ENCODE measurements around the gene ACP5.
"Not testable (repeated sequence)": the region's sequence is repeated elsewhere in the genome, so short reads cannot be mapped to it uniquely, and the experiment has no call there.

ACP5 gene

GRCh38 chr19:11577451-11578257 lies at the start of gene ACP5:
Gene ACP5, minus strand, starts transcription at chr19:11577645. Its CDS starts 328 bp downstream, at chr19:11577317.
- Mint-ChIP-seq H3K4me1 (peaks cover 13% of the 10 kb centered on the region), H3K27me3 (no peaks in the 10 kb centered on the region), H3K27ac (ENCODE audit: low read depth) (no peak within 1 kb of the TSS), H3K36me3 (ENCODE audit: insufficient read depth) (peaks cover 4% of the 10 kb centered on the region), H3K4me3 (peak within 1 kb of the TSS; percentile 80), H3K9me3 (no peaks in the 10 kb centered on the region)
- ATAC-seq (replicated peaks; ENCODE audit: extremely low read depth, poor library complexity, severe bottlenecking), result no peak
- no peak for DNase-seq (ENCODE audit: low spot score in 2 of 2)

GRCh38 chr19:11626252-11626651 lies 48.8 kb upstream of the ACP5 start:
- H3K4me3 Mint-ChIP-seq, result no peak overlapping the region
- no peak overlapping the region for H3K27ac Mint-ChIP-seq (ENCODE audit: low read depth)
- no peaks in the 10 kb centered on the region for H3K9me3 Mint-ChIP-seq
- H3K4me1 Mint-ChIP-seq, result peaks cover 5% of the 10 kb centered on the region
- ATAC-seq (replicated peaks; ENCODE audit: extremely low read depth, poor library complexity, severe bottlenecking) (no peak), DNase-seq (ENCODE audit: low spot score in 2 of 2) (no peak)
- peaks cover 2% of the 10 kb centered on the region for H3K36me3 Mint-ChIP-seq (ENCODE audit: insufficient read depth)
- peaks cover 21% of the 10 kb centered on the region for H3K27me3 Mint-ChIP-seq

DNA sequence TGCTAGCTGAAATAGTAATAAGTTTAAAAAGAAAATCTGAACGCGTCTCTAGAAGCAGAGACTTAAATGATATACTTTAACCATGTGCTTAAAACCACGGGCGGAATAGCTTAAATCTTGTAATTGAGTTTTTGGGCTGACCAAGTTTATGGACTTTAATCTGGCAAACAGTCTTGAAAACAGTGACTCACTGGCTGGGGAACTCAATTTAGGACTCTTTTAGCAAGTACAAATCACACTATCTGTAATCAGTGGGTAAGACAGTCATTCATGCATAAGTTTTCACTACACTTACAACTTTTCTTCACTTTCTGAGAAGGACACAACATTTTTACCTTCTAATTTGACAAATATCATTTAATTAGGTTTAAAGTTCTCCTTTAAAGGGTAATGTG lies 46.6 kb upstream of the ACP5 start:
- no peak for DNase-seq (ENCODE audit: low spot score in 2 of 2)
- Mint-ChIP-seq H3K9me3 (no peaks in the 10 kb centered on the region), H3K27me3 (peaks cover 21% of the 10 kb centered on the region), H3K4me1 (peaks cover 5% of the 10 kb centered on the region), H3K36me3 (ENCODE audit: insufficient read depth) (peaks cover 4% of the 10 kb centered on the region), H3K4me3 (no peak overlapping the region), H3K27ac (ENCODE audit: low read depth) (no peak overlapping the region)
- ATAC-seq (replicated peaks; ENCODE audit: extremely low read depth, poor library complexity, severe bottlenecking), result no peak

- not testable (repeated sequence) for H3K4me1 Mint-ChIP-seq; H3K4me3 Mint-ChIP-seq; ATAC-seq (replicated peaks; ENCODE audit: extremely low read depth, poor library complexity, severe bottlenecking); H3K9me3 Mint-ChIP-seq; H3K27ac Mint-ChIP-seq (ENCODE audit: low read depth); DNase-seq (ENCODE audit: low spot score in 2 of 2)
- peaks cover 21% of the 10 kb centered on the region for H3K27me3 Mint-ChIP-seq
- peaks cover 10% of the 10 kb centered on the region for H3K36me3 Mint-ChIP-seq (ENCODE audit: insufficient read depth)
Observed at GRCh38 chr19:11622401-11622800, 45.0 kb upstream of the ACP5 start.

DNA sequence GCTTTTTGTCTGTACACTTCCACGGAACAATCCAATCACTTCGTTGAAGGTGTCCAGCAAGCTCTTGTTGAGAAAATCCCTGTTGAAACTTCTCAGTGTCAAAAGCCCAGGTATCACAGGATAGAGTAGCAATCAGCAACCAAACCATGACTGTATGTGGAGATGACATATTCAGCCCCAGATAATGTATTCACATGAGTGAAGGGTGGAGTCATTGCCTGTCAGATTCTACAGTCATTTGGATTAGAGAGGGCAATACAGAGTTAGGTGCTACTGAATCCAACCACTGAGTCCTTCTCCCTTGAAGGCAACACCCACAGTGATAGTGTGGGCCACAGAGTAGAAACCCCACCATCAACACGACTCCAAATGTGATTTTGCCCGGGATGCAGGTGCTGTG lies 43.1 kb upstream of the ACP5 start:
- H3K27ac Mint-ChIP-seq (ENCODE audit: low read depth), result no peak overlapping the region
- H3K9me3 Mint-ChIP-seq, result peaks cover 6% of the 10 kb centered on the region
- H3K4me1 Mint-ChIP-seq, result peaks cover 5% of the 10 kb centered on the region
- no peak overlapping the region for H3K4me3 Mint-ChIP-seq
- H3K36me3 Mint-ChIP-seq (ENCODE audit: insufficient read depth), result peaks cover 25% of the 10 kb centered on the region
- H3K27me3 Mint-ChIP-seq, result peaks cover 8% of the 10 kb centered on the region
- ATAC-seq (replicated peaks; ENCODE audit: extremely low read depth, poor library complexity, severe bottlenecking), result no peak
- DNase-seq (ENCODE audit: low spot score in 2 of 2), result no peak

DNA sequence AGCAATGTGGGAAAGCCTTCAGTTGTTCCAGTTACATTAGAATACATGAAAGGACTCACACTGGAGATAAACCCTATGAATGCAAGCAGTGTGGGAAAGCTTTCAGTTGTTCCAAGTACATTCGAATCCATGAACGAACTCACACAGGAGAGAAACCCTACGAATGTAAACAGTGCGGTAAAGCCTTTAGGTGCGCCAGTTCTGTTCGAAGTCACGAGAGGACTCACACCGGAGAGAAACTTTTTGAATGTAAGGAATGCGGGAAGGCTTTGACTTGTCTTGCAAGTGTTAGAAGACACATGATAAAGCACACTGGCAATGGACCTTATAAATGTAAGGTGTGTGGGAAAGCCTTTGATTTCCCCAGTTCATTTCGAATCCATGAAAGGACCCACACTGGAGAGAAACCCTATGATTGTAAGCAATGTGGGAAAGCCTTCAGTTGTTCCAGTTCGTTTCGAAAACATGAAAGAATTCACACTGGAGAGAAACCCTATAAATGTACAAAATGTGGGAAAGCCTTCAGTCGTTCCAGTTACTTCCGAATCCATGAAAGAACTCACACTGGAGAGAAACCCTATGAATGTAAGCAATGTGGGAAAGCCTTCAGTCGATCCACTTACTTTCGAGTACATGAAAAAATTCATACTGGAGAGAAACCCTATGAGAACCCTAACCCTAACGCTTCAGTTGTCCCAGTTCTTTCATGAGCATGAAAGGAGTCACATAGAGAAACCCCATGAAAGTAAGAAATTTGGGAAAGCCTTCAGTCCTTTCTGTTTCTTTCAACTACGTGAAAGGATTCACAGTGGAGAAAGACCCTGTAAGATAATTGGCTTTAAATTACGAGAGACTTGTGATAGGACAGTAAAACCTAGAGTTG lies 40.0 kb upstream of the ACP5 start:
- peaks cover 31% of the 10 kb centered on the region for H3K36me3 Mint-ChIP-seq (ENCODE audit: insufficient read depth)
- no peak for ATAC-seq (replicated peaks; ENCODE audit: extremely low read depth, poor library complexity, severe bottlenecking)
- H3K4me1 Mint-ChIP-seq, result peaks cover 5% of the 10 kb centered on the region
- H3K4me3 Mint-ChIP-seq, result no peak overlapping the region
- no peak for DNase-seq (ENCODE audit: low spot score in 2 of 2)
- H3K9me3 Mint-ChIP-seq, result peaks cover 6% of the 10 kb centered on the region
- no peak overlapping the region for H3K27ac Mint-ChIP-seq (ENCODE audit: low read depth)
- no peaks in the 10 kb centered on the region for H3K27me3 Mint-ChIP-seq

- ATAC-seq (replicated peaks; ENCODE audit: extremely low read depth, poor library complexity, severe bottlenecking) (no peak), DNase-seq (ENCODE audit: low spot score in 2 of 2) (no peak)
- Mint-ChIP-seq H3K4me1 (peaks cover 5% of the 10 kb centered on the region), H3K4me3 (no peak overlapping the region), H3K27me3 (no peaks in the 10 kb centered on the region), H3K36me3 (ENCODE audit: insufficient read depth) (peaks cover 29% of the 10 kb centered on the region), H3K27ac (ENCODE audit: low read depth) (peak overlapping the region; percentile 77), H3K9me3 (peaks cover 6% of the 10 kb centered on the region)
Observed at GRCh38 chr19:11612816-11613511, 35.5 kb upstream of the ACP5 start.

- no peak for ATAC-seq (replicated peaks; ENCODE audit: extremely low read depth, poor library complexity, severe bottlenecking)
- no peak overlapping the region for H3K27ac Mint-ChIP-seq (ENCODE audit: low read depth)
- H3K4me3 Mint-ChIP-seq, result no peak overlapping the region
- H3K9me3 Mint-ChIP-seq, result peaks cover under 1% of the 10 kb centered on the region
- peaks cover 5% of the 10 kb centered on the region for H3K4me1 Mint-ChIP-seq
- H3K36me3 Mint-ChIP-seq (ENCODE audit: insufficient read depth), result peaks cover 23% of the 10 kb centered on the region
- H3K27me3 Mint-ChIP-seq, result no peaks in the 10 kb centered on the region
- DNase-seq (ENCODE audit: low spot score in 2 of 2), result no peak
Observed at GRCh38 chr19:11611730-11612129, 34.3 kb upstream of the ACP5 start.

DNA sequence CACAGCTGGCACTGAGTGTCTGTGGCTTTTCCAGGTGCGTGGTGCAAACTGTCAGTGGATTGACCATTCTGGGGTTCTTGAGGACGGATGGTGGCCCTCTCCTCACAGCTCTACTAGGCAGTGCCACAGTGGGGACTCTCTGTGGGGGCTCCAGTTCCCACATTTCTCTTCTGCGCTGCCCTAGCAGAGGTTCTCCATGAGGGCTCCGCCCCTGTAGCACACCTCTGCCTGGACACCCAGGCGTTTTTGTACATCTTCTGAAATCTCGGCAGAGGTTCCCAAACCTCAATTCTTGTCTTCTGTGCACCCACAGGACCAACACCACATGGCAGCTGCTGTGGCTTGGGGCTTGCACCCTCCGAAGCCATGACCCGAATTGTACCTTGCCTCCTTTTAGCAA lies 29.0 kb upstream of the ACP5 start:
- Mint-ChIP-seq H3K4me1 (peaks cover 11% of the 10 kb centered on the region), H3K9me3 (no peaks in the 10 kb centered on the region), H3K27ac (ENCODE audit: low read depth) (no peak overlapping the region), H3K36me3 (ENCODE audit: insufficient read depth) (peaks cover 6% of the 10 kb centered on the region), H3K4me3 (no peak overlapping the region), H3K27me3 (no peaks in the 10 kb centered on the region)
- ATAC-seq (replicated peaks; ENCODE audit: extremely low read depth, poor library complexity, severe bottlenecking) (no peak), DNase-seq (ENCODE audit: low spot score in 2 of 2) (no peak)

DNA sequence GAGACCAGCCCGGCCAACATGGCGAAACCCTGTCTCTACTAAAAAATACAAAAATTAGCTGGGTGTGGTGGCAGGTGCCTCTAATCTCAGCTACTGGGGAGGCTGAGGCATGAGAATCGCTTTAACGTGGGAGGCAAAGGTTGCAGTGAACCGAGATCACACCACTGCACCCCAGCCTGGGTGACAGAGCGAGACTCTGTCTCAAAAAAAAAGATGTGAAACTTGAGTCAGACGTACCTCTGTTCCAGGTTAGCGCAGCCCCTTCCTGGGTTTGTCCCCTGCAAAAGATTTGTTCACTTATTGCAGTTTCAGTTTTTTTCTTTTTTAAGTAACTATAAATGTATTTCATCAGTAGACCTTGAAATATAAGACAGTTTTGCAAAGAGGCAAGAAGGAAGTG lies 22.3 kb upstream of the ACP5 start:
- not testable (repeated sequence) for H3K4me3 Mint-ChIP-seq, H3K9me3 Mint-ChIP-seq
- H3K4me1 Mint-ChIP-seq, result peaks cover 24% of the 10 kb centered on the region

DNA sequence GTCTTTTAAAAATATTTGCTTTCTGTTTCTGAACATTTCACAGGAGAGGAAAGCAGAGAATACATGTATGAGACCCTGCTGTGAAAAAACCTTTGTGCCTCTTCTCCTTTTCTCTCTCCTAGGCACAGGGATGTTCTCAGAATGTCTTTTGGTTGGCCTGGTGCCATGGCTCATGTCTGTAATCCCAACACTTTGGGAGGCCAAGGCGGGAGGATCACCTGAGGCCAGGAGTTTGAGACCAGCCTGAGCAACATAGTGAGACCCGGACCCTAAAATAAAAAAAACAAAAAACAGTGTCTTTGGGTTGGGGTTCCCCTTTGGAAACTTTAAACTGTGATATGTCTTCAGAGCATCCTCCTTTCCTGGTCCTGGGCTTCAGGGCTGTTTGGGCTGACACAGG lies 21.3 kb upstream of the ACP5 start:
- ATAC-seq (replicated peaks; ENCODE audit: extremely low read depth, poor library complexity, severe bottlenecking), result no peak
- H3K27me3 Mint-ChIP-seq, result no peaks in the 10 kb centered on the region
- no peak for DNase-seq (ENCODE audit: low spot score in 2 of 2)
- H3K4me3 Mint-ChIP-seq, result peak overlapping the region; percentile 94
- no peaks in the 10 kb centered on the region for H3K9me3 Mint-ChIP-seq
- peaks cover 11% of the 10 kb centered on the region for H3K36me3 Mint-ChIP-seq (ENCODE audit: insufficient read depth)
- peaks cover 24% of the 10 kb centered on the region for H3K4me1 Mint-ChIP-seq
- peak overlapping the region; percentile 90 for H3K27ac Mint-ChIP-seq (ENCODE audit: low read depth)

More for the DNA sequence above, 22.3 kb upstream of the ACP5 start:
- Mint-ChIP-seq H3K27ac (ENCODE audit: low read depth) (peak overlapping the region; percentile 69), H3K36me3 (ENCODE audit: insufficient read depth) (peaks cover 12% of the 10 kb centered on the region)
- not testable (repeated sequence) for H3K27me3 Mint-ChIP-seq; DNase-seq (ENCODE audit: low spot score in 2 of 2); ATAC-seq (replicated peaks; ENCODE audit: extremely low read depth, poor library complexity, severe bottlenecking)

DNA sequence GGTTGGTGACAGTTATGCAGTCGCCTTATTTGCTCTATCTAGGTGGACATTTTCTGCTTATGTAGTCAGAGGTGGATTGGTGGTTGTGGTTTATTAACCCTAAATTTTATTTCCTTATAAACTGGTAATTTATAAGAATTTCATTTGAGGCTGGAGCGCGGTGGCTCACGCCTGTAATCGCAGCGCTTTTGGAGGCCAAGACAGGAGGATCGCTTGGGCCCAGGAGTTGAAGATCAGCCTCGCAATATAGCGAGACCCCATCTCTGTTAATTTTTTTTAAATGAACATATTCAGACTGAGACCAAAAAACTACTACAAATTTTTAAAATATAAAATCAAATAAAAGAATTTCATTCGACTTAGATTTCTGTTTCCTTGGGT lies 20.6 kb upstream of the ACP5 start:
- peak overlapping the region; percentile 90 for H3K27ac Mint-ChIP-seq (ENCODE audit: low read depth)

More for the DNA sequence above, 20.6 kb upstream of the ACP5 start:
- Mint-ChIP-seq H3K36me3 (ENCODE audit: insufficient read depth) (peaks cover 9% of the 10 kb centered on the region), H3K9me3 (no peaks in the 10 kb centered on the region), H3K27me3 (no peaks in the 10 kb centered on the region), H3K4me3 (peak overlapping the region; percentile 94), H3K4me1 (peaks cover 24% of the 10 kb centered on the region)
- DNase-seq (ENCODE audit: low spot score in 2 of 2) (no peak), ATAC-seq (replicated peaks; ENCODE audit: extremely low read depth, poor library complexity, severe bottlenecking) (no peak)
